ENCODE measurements around the gene EPB42.
A peak's percentile ranks its signal among the peaks of the same experiment; 100 is the strongest.
"Not testable (repeated sequence)": the region's sequence is repeated elsewhere in the genome, so short reads cannot be mapped to it uniquely, and the experiment has no call there.

Gene EPB42

GRCh38 chr15:43185157-43186002 is 35.4 kb downstream of the EPB42 start, which contains the start of gene CCNDBP1:
CCNDBP1 (plus strand) TSS chr15:43185403; CDS start chr15:43185499, 96 bp downstream.
- peak; percentile 77 for DNase-seq (ENCODE audit: low read depth)

GRCh38 chr15:43184407-43185124 is 36.3 kb downstream of the EPB42 start:
- DNase-seq (ENCODE audit: low read depth): no peak

- DNase-seq (ENCODE audit: low read depth): no peak
These were observed 37.5 kb downstream of the EPB42 start for GRCh38 chr15:43183270-43183669.

- DNase-seq (ENCODE audit: low read depth): not testable (repeated sequence)
These were observed 43.7 kb downstream of the EPB42 start for GRCh38 chr15:43177147-43177546.

- DNase-seq (ENCODE audit: low read depth): not testable (repeated sequence)
These were observed 45.0 kb downstream of the EPB42 start for GRCh38 chr15:43175656-43176309.

- DNase-seq (ENCODE audit: low read depth): no peak
These were observed 50.9 kb downstream of the EPB42 start for GRCh38 chr15:43169888-43170287.

GRCh38 chr15:43168192-43169107 is 52.4 kb downstream of the EPB42 start:
- DNase-seq (ENCODE audit: low read depth): no peak

- not testable (repeated sequence) for DNase-seq (ENCODE audit: low read depth)
These were observed 53.6 kb downstream of the EPB42 start for GRCh38 chr15:43167261-43167660.

- no peak for DNase-seq (ENCODE audit: low read depth)
These were observed 55.0 kb downstream of the EPB42 start for GRCh38 chr15:43165801-43166325.

- no peak for DNase-seq (ENCODE audit: low read depth)
These were observed 67.5 kb downstream of the EPB42 start for GRCh38 chr15:43153269-43153668.

GRCh38 chr15:43151688-43152087 is 69.1 kb downstream of the EPB42 start:
- no peak for DNase-seq (ENCODE audit: low read depth)

- no peak for DNase-seq (ENCODE audit: low read depth)
These were observed 70.5 kb downstream of the EPB42 start for GRCh38 chr15:43150191-43150929.

Measured in T-helper 22 cell (primary cell).